Lower leg skin (tissue), 3 donors: Measurements from ENCODE around the gene FMNL3.

Source experiments
- CTCF ChIP-seq, 3 donors: fragments of 450-650 bp; IDR thresholded peaks; one replicate each; pipeline ENCODE4 v1.5.1; 2016; ENCODE audit warnings: antibody characterized with exemption in 3 of 3, mild to moderate bottlenecking in 3 of 3, moderate library complexity in 2 of 3
- POLR2A ChIP-seq, 2 donors: fragments of 450-650 bp; IDR thresholded peaks; one replicate each; pipeline ENCODE4 v1.6.1; 2016 to 2017; ENCODE audit warnings: antibody characterized with exemption in 2 of 2, mild to moderate bottlenecking in 1 of 2, moderate library complexity in 1 of 2

- TF ChIP-seq POLR2A (IDR thresholded peaks at IDR 0.05) (no peak), CTCF (IDR thresholded peaks at IDR 0.05) (no peak)
Measured at GRCh38 chr12:49696723-49697122, 10.5 kb downstream of the FMNL3 start.
